ENCODE data around the gene OR5AN1.
"Not testable (repeated sequence)": the region's sequence is repeated elsewhere in the genome, so short reads cannot be mapped to it uniquely, and the experiment has no call there.

OR5AN1 gene

GRCh38 chr11:59356561-59356960 lies 2.1 kb upstream of the OR5AN1 start:
- no peaks in the 10 kb centered on the region for H3K4me1 Mint-ChIP-seq
- peaks cover 12% of the 10 kb centered on the region for H3K9me3 Mint-ChIP-seq
- TF ChIP-seq CTCF (IDR thresholded peaks at IDR 0.05; ENCODE audit: unreplicated experiment in 3 of 3) = no peak
- no peak overlapping the region for H3K4me3 Mint-ChIP-seq
- no peaks in the 10 kb centered on the region for H3K36me3 Mint-ChIP-seq (ENCODE audit: low read depth)
- H3K27ac Mint-ChIP-seq = no peak overlapping the region
- H3K27me3 Mint-ChIP-seq (ENCODE audit: low read depth) = no peaks in the 10 kb centered on the region

GRCh38 chr11:59358020-59358419 lies 675 bp upstream of the OR5AN1 start:
- peaks cover 2% of the 10 kb centered on the region for H3K9me3 Mint-ChIP-seq
- H3K27me3 Mint-ChIP-seq (ENCODE audit: low read depth) = no peaks in the 10 kb centered on the region
- TF ChIP-seq CTCF (IDR thresholded peaks at IDR 0.05; ENCODE audit: unreplicated experiment in 3 of 3) = no peak
- no peak overlapping the region for H3K27ac Mint-ChIP-seq
- H3K36me3 Mint-ChIP-seq (ENCODE audit: low read depth) = no peaks in the 10 kb centered on the region
- H3K4me1 Mint-ChIP-seq = no peaks in the 10 kb centered on the region
- no peak overlapping the region for H3K4me3 Mint-ChIP-seq

GRCh38 chr11:59365232-59366018 lies 6.7 kb downstream of the OR5AN1 start:
- no peak overlapping the region for H3K27ac Mint-ChIP-seq
- no peak overlapping the region for H3K4me3 Mint-ChIP-seq
- H3K36me3 Mint-ChIP-seq (ENCODE audit: low read depth) = no peaks in the 10 kb centered on the region
- TF ChIP-seq CTCF (IDR thresholded peaks at IDR 0.05; ENCODE audit: unreplicated experiment in 3 of 3) = no peak
- H3K27me3 Mint-ChIP-seq (ENCODE audit: low read depth) = peaks cover 4% of the 10 kb centered on the region
- H3K9me3 Mint-ChIP-seq = peaks cover 7% of the 10 kb centered on the region
- no peaks in the 10 kb centered on the region for H3K4me1 Mint-ChIP-seq

- Mint-ChIP-seq H3K9me3 (peaks cover 15% of the 10 kb centered on the region), H3K27ac (no peak overlapping the region), H3K27me3 (ENCODE audit: low read depth) (peaks cover 4% of the 10 kb centered on the region)
These were observed 9.7 kb downstream of the OR5AN1 start for GRCh38 chr11:59368238-59369022.

GRCh38 chr11:59372324-59372723 lies 13.6 kb downstream of the OR5AN1 start:
- H3K36me3 Mint-ChIP-seq (ENCODE audit: low read depth); H3K4me1 Mint-ChIP-seq; H3K27me3 Mint-ChIP-seq (ENCODE audit: low read depth); H3K27ac Mint-ChIP-seq; H3K4me3 Mint-ChIP-seq: not testable (repeated sequence)
- H3K9me3 Mint-ChIP-seq = peaks cover 15% of the 10 kb centered on the region

More at GRCh38 chr11:59368238-59369022, 9.7 kb downstream of the OR5AN1 start:
- Mint-ChIP-seq H3K36me3 (ENCODE audit: low read depth) (no peaks in the 10 kb centered on the region), H3K4me3 (no peak overlapping the region), H3K4me1 (no peaks in the 10 kb centered on the region)
- no peak for TF ChIP-seq CTCF (IDR thresholded peaks at IDR 0.05; ENCODE audit: unreplicated experiment in 3 of 3)

- no peak for TF ChIP-seq CTCF (IDR thresholded peaks at IDR 0.05; ENCODE audit: unreplicated experiment in 3 of 3)
- Mint-ChIP-seq H3K9me3 (no peaks in the 10 kb centered on the region), H3K27me3 (ENCODE audit: low read depth) (no peaks in the 10 kb centered on the region), H3K4me3 (no peak overlapping the region), H3K27ac (no peak overlapping the region), H3K4me1 (no peaks in the 10 kb centered on the region), H3K36me3 (ENCODE audit: low read depth) (no peaks in the 10 kb centered on the region)
These were observed 21.8 kb downstream of the OR5AN1 start for GRCh38 chr11:59380263-59381059.
